Measurements from ENCODE around the gene PRXL2C. TPM values are rescaled to one million over a fixed set of nuclear protein-coding genes. Genes with fewer than 3 reads are reported as not detected.

Gene PRXL2C
- total and polyA plus RNA-seq, 2 of the 13 experiments (the other 11 are each of a cell fraction or from before 2014, with no cell fraction given), result 11.0 to 13.2 TPM

DNA sequence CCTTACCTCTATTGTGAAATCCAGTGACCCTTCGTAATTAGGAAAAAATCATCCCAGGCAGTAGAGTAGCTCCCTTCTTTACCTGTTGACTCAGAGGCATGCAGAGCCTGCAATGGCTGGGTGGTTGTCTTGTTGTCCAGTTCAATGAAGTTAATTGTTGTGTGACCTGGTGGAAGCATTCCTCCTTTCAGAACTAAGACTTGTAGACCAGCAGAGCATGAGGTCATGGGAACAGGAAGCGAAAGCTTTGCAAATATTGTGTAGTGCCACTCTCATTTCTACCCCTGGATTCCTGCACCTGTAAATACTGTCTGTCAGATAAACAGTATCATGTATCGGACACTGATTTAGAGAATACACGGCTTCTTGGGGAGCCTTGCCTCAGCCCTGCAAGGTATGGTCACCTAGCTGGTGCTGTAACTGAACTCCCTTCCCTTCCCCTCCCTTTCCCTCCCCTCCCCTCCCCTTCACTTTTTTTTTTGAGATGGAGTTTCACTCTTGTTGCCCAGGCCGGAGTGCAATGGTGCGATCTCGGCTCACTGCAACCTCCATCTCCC is 5.7 kb upstream of the PRXL2C start (continued):
- TF ChIP-seq, protein P1, sequence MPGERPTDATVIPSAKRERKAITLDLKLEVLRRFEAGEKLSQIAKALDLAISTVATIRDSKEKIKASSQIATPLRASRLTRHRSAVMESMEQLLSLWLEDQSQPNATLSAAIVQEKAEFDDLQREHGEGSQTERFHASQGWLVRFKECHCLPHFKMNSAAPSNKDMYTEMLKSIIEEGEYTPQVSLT (CRISPR knock-in tag; IDR thresholded peaks at IDR 0.05; ENCODE audit: borderline replicate concordance, low read depth), result no peak
- TF ChIP-seq, protein P2, sequence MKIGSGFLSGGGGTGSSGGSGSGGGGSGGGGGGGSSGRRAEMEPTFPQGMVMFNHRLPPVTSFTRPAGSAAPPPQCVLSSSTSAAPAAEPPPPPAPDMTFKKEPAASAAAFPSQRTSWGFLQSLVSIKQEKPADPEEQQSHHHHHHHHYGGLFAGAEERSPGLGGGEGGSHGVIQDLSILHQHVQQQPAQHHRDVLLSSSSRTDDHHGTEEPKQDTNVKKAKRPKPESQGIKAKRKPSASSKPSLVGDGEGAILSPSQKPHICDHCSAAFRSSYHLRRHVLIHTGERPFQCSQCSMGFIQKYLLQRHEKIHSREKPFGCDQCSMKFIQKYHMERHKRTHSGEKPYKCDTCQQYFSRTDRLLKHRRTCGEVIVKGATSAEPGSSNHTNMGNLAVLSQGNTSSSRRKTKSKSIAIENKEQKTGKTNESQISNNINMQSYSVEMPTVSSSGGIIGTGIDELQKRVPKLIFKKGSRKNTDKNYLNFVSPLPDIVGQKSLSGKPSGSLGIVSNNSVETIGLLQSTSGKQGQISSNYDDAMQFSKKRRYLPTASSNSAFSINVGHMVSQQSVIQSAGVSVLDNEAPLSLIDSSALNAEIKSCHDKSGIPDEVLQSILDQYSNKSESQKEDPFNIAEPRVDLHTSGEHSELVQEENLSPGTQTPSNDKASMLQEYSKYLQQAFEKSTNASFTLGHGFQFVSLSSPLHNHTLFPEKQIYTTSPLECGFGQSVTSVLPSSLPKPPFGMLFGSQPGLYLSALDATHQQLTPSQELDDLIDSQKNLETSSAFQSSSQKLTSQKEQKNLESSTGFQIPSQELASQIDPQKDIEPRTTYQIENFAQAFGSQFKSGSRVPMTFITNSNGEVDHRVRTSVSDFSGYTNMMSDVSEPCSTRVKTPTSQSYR (CRISPR knock-in tag; IDR thresholded peaks at IDR 0.05; ENCODE audit: borderline replicate concordance), result no peak
- TF ChIP-seq ZNF749 (CRISPR knock-in tag; IDR thresholded peaks at IDR 0.05; ENCODE audit: borderline replicate concordance) (no peak), TOPORS (CRISPR knock-in tag; IDR thresholded peaks at IDR 0.05) (no peak), SUZ12 (IDR thresholded peaks at IDR 0.05; ENCODE audit: low read depth, low read length) (no peak), HMG20B (CRISPR knock-in tag; conservative IDR thresholded peaks at IDR 0.05) (no peak), GATAD2A (CRISPR knock-in tag; IDR thresholded peaks at IDR 0.05) (peak; percentile 39; the same call in 1 of the 2 replicates), DPF2 (CRISPR knock-in tag; IDR thresholded peaks at IDR 0.05; ENCODE audit: borderline replicate concordance, low read depth) (0 out of 2 replicates have a peak, but pooled peaks have one; percentile 27), MEIS2 (CRISPR knock-in tag; IDR thresholded peaks at IDR 0.05) (no peak), XRCC5 (optimal IDR thresholded peaks at IDR 0.05; ENCODE audit: low read length) (no peak), EHMT2 (IDR thresholded peaks at IDR 0.05; ENCODE audit: borderline replicate concordance, low read depth, low read length) (no peak), NCOA2 (CRISPR knock-in tag; IDR thresholded peaks at IDR 0.05) (peak; percentile 40; the same call in 1 of the 2 replicates), ZNF501 (CRISPR knock-in tag; IDR thresholded peaks at IDR 0.05) (no peak), ZNF263 (CRISPR knock-in tag; IDR thresholded peaks at IDR 0.05) (no peak), YEATS4 (CRISPR knock-in tag; IDR thresholded peaks at IDR 0.05; ENCODE audit: borderline replicate concordance) (no peak), ZNF878 (CRISPR knock-in tag; IDR thresholded peaks at IDR 0.05) (no peak), HOXD1 (CRISPR knock-in tag; IDR thresholded peaks at IDR 0.05) (no peak), NR2F6 (IDR thresholded peaks at IDR 0.05) (no peak), NR2F6 (CRISPR knock-in tag; IDR thresholded peaks at IDR 0.05) (peak; percentile 45; the same call in 1 of the 2 replicates), ZSCAN25 (CRISPR knock-in tag; IDR thresholded peaks at IDR 0.05) (peak; percentile 92; the same call in 1 of the 2 replicates), PHB2 (IDR thresholded peaks at IDR 0.05; ENCODE audit: partially characterized antibody) (no peak), GPN1 (CRISPR knock-in tag; IDR thresholded peaks at IDR 0.05; ENCODE audit: borderline replicate concordance) (no peak), ZNF431 (CRISPR knock-in tag; IDR thresholded peaks at IDR 0.05; ENCODE audit: borderline replicate concordance, low read depth) (no peak), ZNF644 (CRISPR knock-in tag; IDR thresholded peaks at IDR 0.05; ENCODE audit: low read depth) (0 out of 2 replicates have a peak, but pooled peaks have one; percentile 23)
- TF ChIP-seq, protein P3, sequence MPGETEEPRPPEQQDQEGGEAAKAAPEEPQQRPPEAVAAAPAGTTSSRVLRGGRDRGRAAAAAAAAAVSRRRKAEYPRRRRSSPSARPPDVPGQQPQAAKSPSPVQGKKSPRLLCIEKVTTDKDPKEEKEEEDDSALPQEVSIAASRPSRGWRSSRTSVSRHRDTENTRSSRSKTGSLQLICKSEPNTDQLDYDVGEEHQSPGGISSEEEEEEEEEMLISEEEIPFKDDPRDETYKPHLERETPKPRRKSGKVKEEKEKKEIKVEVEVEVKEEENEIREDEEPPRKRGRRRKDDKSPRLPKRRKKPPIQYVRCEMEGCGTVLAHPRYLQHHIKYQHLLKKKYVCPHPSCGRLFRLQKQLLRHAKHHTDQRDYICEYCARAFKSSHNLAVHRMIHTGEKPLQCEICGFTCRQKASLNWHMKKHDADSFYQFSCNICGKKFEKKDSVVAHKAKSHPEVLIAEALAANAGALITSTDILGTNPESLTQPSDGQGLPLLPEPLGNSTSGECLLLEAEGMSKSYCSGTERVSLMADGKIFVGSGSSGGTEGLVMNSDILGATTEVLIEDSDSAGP (CRISPR knock-in tag; IDR thresholded peaks at IDR 0.05; ENCODE audit: borderline replicate concordance), result no peak
- TF ChIP-seq, protein P4, sequence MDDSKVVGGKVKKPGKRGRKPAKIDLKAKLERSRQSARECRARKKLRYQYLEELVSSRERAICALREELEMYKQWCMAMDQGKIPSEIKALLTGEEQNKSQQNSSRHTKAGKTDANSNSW (CRISPR knock-in tag; IDR thresholded peaks at IDR 0.05; ENCODE audit: borderline replicate concordance), result no peak
- TF ChIP-seq, protein P5, sequence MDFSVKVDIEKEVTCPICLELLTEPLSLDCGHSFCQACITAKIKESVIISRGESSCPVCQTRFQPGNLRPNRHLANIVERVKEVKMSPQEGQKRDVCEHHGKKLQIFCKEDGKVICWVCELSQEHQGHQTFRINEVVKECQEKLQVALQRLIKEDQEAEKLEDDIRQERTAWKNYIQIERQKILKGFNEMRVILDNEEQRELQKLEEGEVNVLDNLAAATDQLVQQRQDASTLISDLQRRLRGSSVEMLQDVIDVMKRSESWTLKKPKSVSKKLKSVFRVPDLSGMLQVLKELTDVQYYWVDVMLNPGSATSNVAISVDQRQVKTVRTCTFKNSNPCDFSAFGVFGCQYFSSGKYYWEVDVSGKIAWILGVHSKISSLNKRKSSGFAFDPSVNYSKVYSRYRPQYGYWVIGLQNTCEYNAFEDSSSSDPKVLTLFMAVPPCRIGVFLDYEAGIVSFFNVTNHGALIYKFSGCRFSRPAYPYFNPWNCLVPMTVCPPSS (IDR thresholded peaks at IDR 0.05), result no peak
